Endothelial cell of hepatic sinusoid (primary cell): Measurements from ENCODE around the gene TMX4.

Source experiments
- in situ Hi-C: cut with HindIII; loops from 2 replicates; pipeline ENCODE4 v1.10.0; 2017; ENCODE audit warnings: low sequenced_read_pairs

The TMX4 gene

GRCh38 chr20:8020314-8021079, 936 bp upstream of the TMX4 start:
- in situ Hi-C loops: no loop called here

GRCh38 chr20:8019998-8020247, 362 bp upstream of the TMX4 start:
- in situ Hi-C loops: loop anchor here (5.0 kb wide), 1 partner anchor 38 kb away; no protein-coding TSS in a partner anchor

GRCh38 chr20:8018958-8019245, 659 bp downstream of the TMX4 start:
- in situ Hi-C loops: loop anchor here (5.0 kb wide), 1 partner anchor 37 kb away; no protein-coding TSS in a partner anchor

- in situ Hi-C loops: no loop called here
These were observed 6.8 kb downstream of the TMX4 start for GRCh38 chr20:8012724-8013123.

- in situ Hi-C loops: no loop called here
These were observed 10.8 kb downstream of the TMX4 start for GRCh38 chr20:8008733-8009132.

- in situ Hi-C loops: no loop called here
These were observed 12.1 kb downstream of the TMX4 start for GRCh38 chr20:8007490-8007889.

- in situ Hi-C loops: no loop called here
These were observed 13.8 kb downstream of the TMX4 start for GRCh38 chr20:8005575-8006366.

- in situ Hi-C loops: no loop called here
These were observed 14.5 kb downstream of the TMX4 start for GRCh38 chr20:8005033-8005432.

- in situ Hi-C loops: no loop called here
These were observed 17.5 kb downstream of the TMX4 start for GRCh38 chr20:8002056-8002455.

GRCh38 chr20:8000796-8001195, 18.8 kb downstream of the TMX4 start:
- in situ Hi-C loops: no loop called here

GRCh38 chr20:7996898-7997297, 22.7 kb downstream of the TMX4 start:
- in situ Hi-C loops: no loop called here

GRCh38 chr20:7994809-7995208, 24.8 kb downstream of the TMX4 start:
- in situ Hi-C loops: no loop called here

- in situ Hi-C loops: no loop called here
These were observed 25.9 kb downstream of the TMX4 start for GRCh38 chr20:7993703-7994102.

- in situ Hi-C loops: no loop called here
These were observed 26.3 kb downstream of the TMX4 start for GRCh38 chr20:7993238-7993637.

GRCh38 chr20:7990385-7990784, 29.2 kb downstream of the TMX4 start:
- in situ Hi-C loops: no loop called here

GRCh38 chr20:7989379-7989778, 30.2 kb downstream of the TMX4 start:
- in situ Hi-C loops: no loop called here

GRCh38 chr20:7985916-7986315, 33.6 kb downstream of the TMX4 start:
- in situ Hi-C loops: no loop called here

- in situ Hi-C loops: loop anchor here (5.0 kb wide), 1 partner anchor 33 kb away; the partner anchor contains the start of gene TMX4
These were observed 35.4 kb downstream of the TMX4 start for GRCh38 chr20:7984192-7984591.

- in situ Hi-C loops: loop anchor here (5.0 kb wide), 1 partner anchor 36 kb away; the partner anchor contains the start of gene TMX4
These were observed 38.2 kb downstream of the TMX4 start for GRCh38 chr20:7981374-7981773.

GRCh38 chr20:7980332-7981046, 39.1 kb downstream of the TMX4 start:
- in situ Hi-C loops: loop anchor here (5.0 kb wide), 1 partner anchor 37 kb away; the partner anchor contains the start of gene TMX4

GRCh38 chr20:7977709-7978108, 41.9 kb downstream of the TMX4 start:
- in situ Hi-C loops: no loop called here
